GF-D8 (cell line): ENCODE results near the gene PSRC1.

Experiments used
- DNase-seq: peaks from one replicate; lab custom pipeline; 2025; lab: John Stamatoyannopoulos, UW

The PSRC1 gene

DNA sequence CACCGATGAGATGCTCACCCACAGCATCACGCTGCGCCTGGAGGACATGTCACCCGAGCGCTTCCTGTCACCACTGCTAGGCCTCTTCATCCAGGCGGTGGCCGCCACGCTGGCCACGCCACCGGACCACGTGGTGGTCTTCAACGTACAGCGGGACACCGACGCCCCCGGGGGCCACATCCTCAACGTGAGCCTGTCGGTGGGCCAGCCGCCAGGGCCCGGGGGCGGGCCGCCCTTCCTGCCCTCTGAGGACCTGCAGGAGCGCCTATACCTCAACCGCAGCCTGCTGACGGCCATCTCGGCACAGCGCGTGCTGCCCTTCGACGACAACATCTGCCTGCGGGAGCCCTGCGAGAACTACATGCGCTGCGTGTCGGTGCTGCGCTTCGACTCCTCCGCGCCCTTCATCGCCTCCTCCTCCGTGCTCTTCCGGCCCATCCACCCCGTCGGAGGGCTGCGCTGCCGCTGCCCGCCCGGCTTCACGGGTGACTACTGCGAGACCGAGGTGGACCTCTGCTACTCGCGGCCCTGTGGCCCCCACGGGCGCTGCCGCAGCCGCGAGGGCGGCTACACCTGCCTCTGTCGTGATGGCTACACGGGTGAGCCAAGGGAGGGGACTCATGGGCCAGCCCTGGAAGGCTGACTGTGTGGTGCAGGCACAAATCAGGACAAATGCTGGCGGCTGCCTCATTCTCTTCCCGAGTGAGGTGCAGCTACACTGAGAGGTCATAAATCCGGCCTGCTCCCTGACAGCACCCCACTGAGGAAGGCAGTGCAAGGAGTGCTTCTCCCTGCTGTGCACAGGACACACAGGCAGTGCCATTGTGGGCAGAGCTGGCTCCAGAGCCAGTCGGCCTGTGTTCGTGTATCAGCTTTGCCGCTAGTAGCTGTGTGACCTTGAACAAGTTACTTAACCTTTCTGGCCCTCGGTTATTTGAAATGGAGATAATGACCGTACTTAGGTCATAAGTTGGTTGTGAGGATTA, 24.2 kb downstream of the PSRC1 start:
- no peak for DNase-seq

DNA sequence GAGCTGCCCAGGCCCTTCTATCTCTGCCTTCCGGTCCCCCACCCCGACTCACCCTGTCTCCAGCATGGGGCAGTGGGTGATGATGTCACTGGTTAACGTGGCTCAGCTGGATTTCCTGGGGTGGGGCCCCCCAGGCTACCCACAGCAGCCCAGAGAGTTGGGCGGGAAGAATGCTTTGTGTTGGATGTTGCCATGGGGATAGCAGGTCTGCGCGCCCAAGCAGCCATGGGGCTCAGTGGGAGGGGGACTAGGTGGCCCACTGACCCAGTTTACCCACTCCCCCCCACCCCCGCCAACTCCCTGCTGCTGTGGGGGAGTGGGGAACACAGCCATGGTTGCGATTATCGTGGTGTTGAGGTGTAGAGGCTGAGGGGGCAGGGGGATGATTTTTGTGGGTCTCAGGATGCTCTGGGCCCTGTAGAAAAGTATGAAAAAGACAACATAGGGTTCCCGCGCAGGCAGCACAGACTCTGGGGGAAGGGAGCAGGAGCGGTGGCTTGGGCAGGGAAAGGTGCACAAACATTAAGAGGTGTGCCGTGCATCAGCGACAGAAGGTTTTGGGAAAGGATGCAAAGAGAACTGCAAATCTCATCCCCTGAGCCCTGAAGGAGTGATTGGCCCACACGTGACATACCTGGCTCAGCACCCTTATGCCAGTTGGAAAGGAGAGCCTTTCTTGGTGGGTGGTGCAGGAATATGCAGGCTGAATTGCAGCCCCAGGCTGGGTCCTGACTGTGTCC, 25.1 kb downstream of the PSRC1 start:
- no peak for DNase-seq

DNA sequence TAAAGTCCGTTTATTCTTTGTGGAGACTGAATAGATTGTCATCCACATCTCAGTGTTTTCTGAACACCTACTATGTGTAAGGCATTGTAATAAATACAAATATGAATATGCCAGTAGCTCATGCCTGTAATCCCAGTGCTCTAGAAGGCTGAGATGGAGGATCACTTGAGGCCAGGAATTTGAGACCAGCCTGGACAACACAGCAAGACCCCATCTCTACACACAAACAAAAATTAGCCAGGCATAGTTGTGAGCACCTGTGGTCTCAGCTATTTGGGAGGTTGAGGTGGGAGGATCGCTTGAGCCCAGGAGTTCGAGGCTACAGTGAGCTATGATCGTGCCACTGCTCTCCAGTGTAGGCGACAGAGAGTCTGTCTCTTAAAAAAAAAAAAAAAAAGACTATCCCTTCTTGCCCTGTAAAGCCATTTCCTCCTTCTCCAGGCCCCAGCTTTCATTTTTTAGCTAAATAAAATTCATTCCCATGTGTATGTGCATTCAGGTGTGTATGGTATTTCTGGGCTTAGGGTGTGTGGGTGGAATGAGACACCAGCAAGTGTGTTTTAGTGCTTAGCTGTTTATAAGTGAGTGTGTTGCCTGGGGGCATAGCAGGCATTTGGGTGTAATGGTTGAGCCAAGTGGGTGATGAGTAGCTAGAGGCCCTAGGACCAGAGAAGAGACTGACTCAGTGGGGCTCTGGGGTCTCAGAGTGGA, 25.8 kb downstream of the PSRC1 start:
- no peak for DNase-seq

GRCh38 chr1:109256085-109256484, 26.9 kb downstream of the PSRC1 start:
- DNase-seq: no peak

GRCh38 chr1:109255678-109256077, 27.3 kb downstream of the PSRC1 start:
- DNase-seq: no peak

GRCh38 chr1:109255097-109255651, 27.8 kb downstream of the PSRC1 start:
- no peak for DNase-seq

- DNase-seq: no peak
Observed at GRCh38 chr1:109254621-109255096, 28.3 kb downstream of the PSRC1 start.

DNA sequence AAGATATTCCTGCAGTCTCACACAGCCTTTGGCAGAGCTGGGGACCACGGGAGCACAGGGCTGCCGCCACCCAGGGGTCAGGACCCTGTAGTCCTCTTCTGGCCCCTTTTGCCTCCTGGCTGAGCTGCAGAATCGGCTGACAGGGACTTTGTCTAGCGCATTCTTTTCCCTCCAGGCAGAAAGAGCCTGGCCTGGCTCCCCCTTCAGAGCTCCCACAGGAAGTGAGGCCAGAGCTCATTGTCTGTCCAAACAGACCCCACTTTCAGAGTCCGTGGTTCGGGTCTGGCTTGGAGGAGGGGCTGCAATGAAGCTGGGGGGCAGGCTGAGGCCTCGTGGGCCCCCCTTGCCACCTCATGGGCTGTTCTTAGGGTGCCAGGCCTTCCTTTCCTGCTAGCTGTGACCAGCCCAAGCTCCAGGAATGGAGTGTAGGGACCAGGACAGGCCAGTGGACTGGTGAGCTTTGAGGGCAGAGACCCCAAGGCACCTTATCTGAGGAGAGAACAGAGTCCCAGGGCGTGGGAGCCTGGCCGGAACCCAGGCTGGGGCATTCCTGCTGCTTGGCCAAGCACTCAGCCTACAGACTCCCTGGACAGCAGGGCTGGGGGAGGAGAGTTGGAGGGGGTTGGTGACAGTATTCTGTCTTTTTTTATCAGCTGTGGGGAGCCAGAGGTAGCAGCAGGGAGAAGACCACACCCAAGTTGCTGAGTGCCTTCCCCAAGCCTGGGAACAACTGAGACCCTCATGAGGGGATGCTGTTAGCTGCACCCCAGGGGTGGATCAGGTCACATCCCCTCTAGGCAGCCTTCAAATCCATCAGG, 28.9 kb downstream of the PSRC1 start:
- DNase-seq: no peak

DNA sequence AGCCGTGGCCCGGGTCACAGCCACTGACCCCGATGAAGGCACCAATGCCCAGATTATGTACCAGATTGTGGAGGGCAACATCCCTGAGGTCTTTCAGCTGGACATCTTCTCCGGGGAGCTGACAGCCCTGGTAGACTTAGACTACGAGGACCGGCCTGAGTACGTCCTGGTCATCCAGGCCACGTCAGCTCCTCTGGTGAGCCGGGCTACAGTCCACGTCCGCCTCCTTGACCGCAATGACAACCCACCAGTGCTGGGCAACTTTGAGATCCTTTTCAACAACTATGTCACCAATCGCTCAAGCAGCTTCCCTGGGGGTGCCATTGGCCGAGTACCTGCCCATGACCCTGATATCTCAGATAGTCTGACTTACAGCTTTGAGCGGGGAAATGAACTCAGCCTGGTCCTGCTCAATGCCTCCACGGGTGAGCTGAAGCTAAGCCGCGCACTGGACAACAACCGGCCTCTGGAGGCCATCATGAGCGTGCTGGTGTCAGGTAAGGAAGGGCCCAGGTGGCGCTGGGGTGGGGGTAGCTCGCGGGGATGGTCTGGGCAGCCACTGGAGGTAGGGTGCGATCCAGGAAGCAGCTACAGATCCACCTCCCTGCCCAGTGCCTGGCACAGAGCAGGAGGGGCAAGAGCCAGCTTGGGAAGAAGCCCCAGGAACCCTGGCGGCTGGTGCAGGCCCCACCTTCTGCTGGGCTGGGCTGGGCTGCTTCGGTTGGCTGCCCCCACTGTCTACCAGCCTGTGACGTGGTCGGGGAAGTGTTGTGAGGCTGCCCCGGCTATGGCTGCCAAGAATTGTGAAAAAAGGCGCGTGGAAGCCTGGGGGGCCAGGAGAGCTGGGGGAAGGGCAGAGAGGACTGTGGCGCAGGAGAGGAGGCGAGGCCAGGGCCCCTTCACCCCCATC, 29.8 kb downstream of the PSRC1 start:
- DNase-seq: no peak

GRCh38 chr1:109252167-109252892, 30.6 kb downstream of the PSRC1 start:
- no peak for DNase-seq

DNA sequence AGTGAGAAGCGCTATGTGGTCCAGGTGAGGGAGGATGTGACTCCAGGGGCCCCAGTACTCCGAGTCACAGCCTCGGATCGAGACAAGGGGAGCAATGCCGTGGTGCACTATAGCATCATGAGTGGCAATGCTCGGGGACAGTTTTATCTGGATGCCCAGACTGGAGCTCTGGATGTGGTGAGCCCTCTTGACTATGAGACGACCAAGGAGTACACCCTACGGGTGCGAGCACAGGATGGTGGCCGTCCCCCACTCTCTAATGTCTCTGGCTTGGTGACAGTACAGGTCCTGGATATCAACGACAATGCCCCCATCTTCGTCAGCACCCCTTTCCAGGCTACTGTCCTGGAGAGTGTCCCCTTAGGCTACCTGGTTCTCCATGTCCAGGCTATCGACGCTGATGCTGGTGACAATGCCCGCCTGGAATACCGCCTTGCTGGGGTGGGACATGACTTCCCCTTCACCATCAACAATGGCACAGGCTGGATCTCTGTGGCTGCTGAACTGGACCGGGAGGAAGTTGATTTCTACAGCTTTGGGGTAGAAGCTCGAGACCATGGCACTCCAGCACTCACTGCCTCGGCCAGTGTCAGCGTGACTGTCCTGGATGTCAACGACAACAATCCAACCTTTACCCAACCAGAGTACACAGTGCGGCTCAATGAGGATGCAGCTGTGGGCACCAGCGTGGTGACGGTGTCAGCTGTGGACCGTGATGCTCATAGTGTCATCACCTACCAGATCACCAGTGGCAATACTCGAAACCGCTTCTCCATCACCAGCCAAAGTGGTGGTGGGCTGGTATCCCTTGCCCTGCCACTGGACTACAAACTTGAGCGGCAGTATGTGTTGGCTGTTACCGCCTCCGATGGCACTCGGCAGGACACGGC, 31.4 kb downstream of the PSRC1 start:
- DNase-seq: no peak

- DNase-seq: no peak
Observed at GRCh38 chr1:109250454-109251276, 32.3 kb downstream of the PSRC1 start.

GRCh38 chr1:109249654-109250401, 33.1 kb downstream of the PSRC1 start:
- DNase-seq: no peak

DNA sequence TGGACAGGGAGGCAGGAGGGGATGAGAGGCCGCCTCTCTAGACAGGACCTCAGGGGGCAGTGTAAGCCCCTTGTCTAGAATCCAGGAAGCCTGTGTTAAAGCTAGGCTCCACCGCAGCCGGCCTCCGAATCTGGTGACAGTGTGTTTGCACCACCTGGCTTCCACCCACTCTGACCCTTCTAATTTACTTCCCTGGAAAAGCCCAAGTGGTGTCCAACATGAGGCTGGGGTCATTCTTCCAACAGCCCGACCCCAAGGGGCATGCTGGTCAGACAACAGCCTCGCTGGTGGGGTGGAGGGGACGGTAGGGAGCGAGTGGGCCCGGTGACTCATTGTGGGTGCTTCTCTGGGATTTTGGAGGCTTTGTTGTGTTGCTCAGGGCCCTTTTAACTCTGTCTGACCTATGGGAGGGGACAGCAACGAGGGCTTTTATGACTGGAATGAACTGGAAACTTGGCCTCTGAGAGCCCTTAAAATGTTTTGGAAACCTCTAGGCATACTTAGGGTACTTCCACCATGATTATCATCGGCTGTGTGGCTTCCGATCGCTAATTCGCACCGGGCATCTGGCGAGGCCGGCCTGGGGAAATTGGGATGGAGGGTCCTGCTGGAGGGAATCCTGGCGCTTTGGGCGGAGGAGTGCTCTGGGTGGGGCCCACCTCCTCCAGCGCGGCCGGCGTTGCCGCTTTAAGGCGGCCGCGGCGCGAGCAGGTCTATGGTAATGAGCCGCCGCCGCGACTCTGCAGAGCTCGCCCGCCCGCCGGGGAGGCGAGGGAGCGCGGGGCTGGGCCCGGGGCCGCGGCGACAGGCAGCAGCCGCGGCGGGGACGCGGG, 33.9 kb downstream of the PSRC1 start, which contains the start of gene CELSR2:
TSS of gene CELSR2 (plus strand) at position 743 of the 833 bp plus-strand sequence. CDS start 541 bp downstream, outside the sequence.
- DNase-seq: no peak

- DNase-seq: no peak
Observed at GRCh38 chr1:109248444-109248796, 34.5 kb downstream of the PSRC1 start.
